CD4-positive, alpha-beta T cell treated with Interleukin-17A for 4 hours (primary cell): Measurements from ENCODE around the gene C1orf87.

Source experiments
- DNase-seq: peaks from one replicate; pipeline ENCODE4 v3.0.0-alpha.2; 2020; ENCODE audit warnings: mixed read lengths

The C1orf87 gene

GRCh38 chr1:59945790-59946189, 127.8 kb downstream of the C1orf87 start:
- no peak for DNase-seq
